OCI-LY1 (cell line): ENCODE data around the gene ADGRV1.

Experiments
- H2AFZ ChIP-seq: fragments of 200-600 bp; sonication (generic), shearing (Covaris generic); 2 replicates; pipeline ENCODE4 v1.6.0; 2014; ENCODE audit warnings: antibody characterized with exemption, mild to moderate bottlenecking, low read length
- H3F3A ChIP-seq: fragments of 200-600 bp; sonication (generic), shearing (Covaris generic); 2 replicates; pipeline ENCODE4 v1.6.0; 2014; ENCODE audit warnings: mild to moderate bottlenecking, antibody characterized with exemption, low read length, moderate library complexity; ENCODE audit not compliant: insufficient read depth
- H3K27ac ChIP-seq: fragments of 200-600 bp; sonication (generic); 2 replicates; pipeline ENCODE4 v1.5.1; 2014; ENCODE audit warnings: low read length, mixed run types, mild to moderate bottlenecking, low read depth; ENCODE audit not compliant: poor library complexity, severe bottlenecking
- H3K27me3 ChIP-seq: fragments of 200-600 bp; sonication (generic); 2 replicates; pipeline ENCODE4 v1.6.0; 2014; ENCODE audit warnings: antibody characterized with exemption, mild to moderate bottlenecking, low read length, moderate library complexity; ENCODE audit not compliant: insufficient read depth
- H3K36me3 ChIP-seq: fragments of 200-600 bp; sonication (generic); 2 replicates; pipeline ENCODE4 v1.6.1; 2014; ENCODE audit warnings: mild to moderate bottlenecking, antibody characterized with exemption, low read length, moderate library complexity, mixed read lengths; ENCODE audit not compliant: insufficient read depth
- H3K4me1 ChIP-seq: fragments of 200-600 bp; sonication (generic); 2 replicates; pipeline ENCODE4 v1.5.1; 2014; ENCODE audit warnings: mild to moderate bottlenecking, low read length, moderate library complexity; ENCODE audit not compliant: insufficient read depth, severe bottlenecking
- H3K4me2 ChIP-seq: fragments of 200-600 bp; sonication (generic), shearing (Covaris generic); 2 replicates; pipeline ENCODE4 v1.6.1; 2014; ENCODE audit warnings: low read length
- H3K4me3 ChIP-seq: fragments of 200-600 bp; sonication (generic); 2 replicates; pipeline ENCODE4 v1.5.1; 2014; ENCODE audit warnings: low read length, low read depth, mild to moderate bottlenecking, mixed read lengths; ENCODE audit not compliant: poor library complexity, severe bottlenecking
- H3K79me2 ChIP-seq: fragments of 200-600 bp; shearing (Covaris generic); 2 replicates; pipeline ENCODE4 v1.6.1; 2016; ENCODE audit warnings: mixed run types, low read length, mixed read lengths; ENCODE audit not compliant: insufficient read depth
- H3K9ac ChIP-seq: fragments of 200-600 bp; sonication (generic), shearing (Covaris generic); 2 replicates; pipeline ENCODE4 v1.6.1; 2014; ENCODE audit warnings: mild to moderate bottlenecking, low read length, mixed read lengths
- H3K9me2 ChIP-seq: fragments of 200-600 bp; sonication (generic), shearing (Covaris generic); 2 replicates; pipeline ENCODE4 v1.6.1; 2014; ENCODE audit warnings: low read depth, mild to moderate bottlenecking, low read length, mixed read lengths
- H3K9me3 ChIP-seq: fragments of 200-600 bp; shearing (Covaris generic); 2 replicates; pipeline ENCODE4 v1.6.1; 2014; ENCODE audit warnings: low read length, mixed read lengths
- H4K20me1 ChIP-seq: fragments of 200-600 bp; sonication (generic), shearing (Covaris generic); 2 replicates; pipeline ENCODE4 v1.6.0; 2016; ENCODE audit warnings: mild to moderate bottlenecking, low read length; ENCODE audit not compliant: insufficient read depth
- CTCF ChIP-seq: fragments of 200-600 bp; sonication (generic), shearing (Covaris generic); IDR thresholded peaks from 2 replicates; pipeline ENCODE4 v1.5.1; 2017; ENCODE audit warnings: mild to moderate bottlenecking, antibody characterized with exemption, low read length, moderate library complexity, mixed read lengths
- EZH2 ChIP-seq: fragments of 200-600 bp; sonication (generic), shearing (Covaris generic); IDR thresholded peaks from 2 replicates; pipeline ENCODE4 v1.8.0; 2017; ENCODE audit warnings: borderline replicate concordance, mixed run types, mild to moderate bottlenecking, antibody characterized with exemption, low read length, moderate library complexity, mixed read lengths

The ADGRV1 gene

GRCh38 chr5:90941002-90941720, 382.6 kb downstream of the ADGRV1 start:
- no peaks in the 10 kb centered on the region for H3K36me3 ChIP-seq
- H3K9me3 ChIP-seq: no peaks in the 10 kb centered on the region
- no peaks in the 10 kb centered on the region for H3K27me3 ChIP-seq
- H3K79me2 ChIP-seq: no peaks in the 10 kb centered on the region
- no peak for TF ChIP-seq EZH2
- no peak for TF ChIP-seq CTCF
- H3K9me2 ChIP-seq: no peaks in the 10 kb centered on the region
- H3K4me3 ChIP-seq: no peak overlapping the region
- peaks cover 9% of the 10 kb centered on the region for H3K4me1 ChIP-seq
- H3K27ac ChIP-seq: no peak overlapping the region
- H3F3A ChIP-seq: no peaks in the 10 kb centered on the region
- H2AFZ ChIP-seq: no peak overlapping the region
- no peak overlapping the region for H3K9ac ChIP-seq
- H4K20me1 ChIP-seq: no peaks in the 10 kb centered on the region
- no peak overlapping the region for H3K4me2 ChIP-seq

- TF ChIP-seq EZH2 (no peak), CTCF (no peak)
- Histone ChIP-seq H3K27me3 (no peaks in the 10 kb centered on the region), H3K36me3 (no peaks in the 10 kb centered on the region), H2AFZ (no peak overlapping the region), H3K9me2 (no peaks in the 10 kb centered on the region), H3K27ac (no peak overlapping the region), H3K4me1 (peaks cover 9% of the 10 kb centered on the region), H4K20me1 (no peaks in the 10 kb centered on the region), H3K4me2 (no peak overlapping the region), H3F3A (no peaks in the 10 kb centered on the region), H3K9me3 (no peaks in the 10 kb centered on the region), H3K79me2 (no peaks in the 10 kb centered on the region), H3K9ac (no peak overlapping the region), H3K4me3 (no peak overlapping the region)
Measured at GRCh38 chr5:90944116-90944515, 385.5 kb downstream of the ADGRV1 start.

GRCh38 chr5:90947667-90948066, 389.1 kb downstream of the ADGRV1 start:
- Histone ChIP-seq H3K9me3 (no peaks in the 10 kb centered on the region), H3K4me2 (no peak overlapping the region), H2AFZ (no peak overlapping the region), H3K9me2 (no peaks in the 10 kb centered on the region), H3K79me2 (no peaks in the 10 kb centered on the region), H3K36me3 (no peaks in the 10 kb centered on the region), H3K27ac (no peak overlapping the region), H3K4me1 (no peaks in the 10 kb centered on the region), H3K27me3 (no peaks in the 10 kb centered on the region), H3K9ac (no peak overlapping the region), H4K20me1 (no peaks in the 10 kb centered on the region), H3F3A (no peaks in the 10 kb centered on the region), H3K4me3 (no peak overlapping the region)
- TF ChIP-seq EZH2: no peak
- no peak for TF ChIP-seq CTCF
